Activated T-helper 1 cell treated with anti-CD3 and anti-CD28 coated beads, Interleukin-2, amount 50 U/mL, for 16 hours (primary cell): ENCODE data around the gene ECD.
"Not testable (repeated sequence)": the region's sequence is repeated elsewhere in the genome, so short reads cannot be mapped to it uniquely, and the experiment has no call there.

Experiments
- DNase-seq, 2 donors: peaks; one replicate each; pipeline ENCODE4 v3.0.0-alpha.2; 2020; ENCODE audit warnings: low read depth in 1 of 2, low spot score in 1 of 2

Gene ECD

DNA sequence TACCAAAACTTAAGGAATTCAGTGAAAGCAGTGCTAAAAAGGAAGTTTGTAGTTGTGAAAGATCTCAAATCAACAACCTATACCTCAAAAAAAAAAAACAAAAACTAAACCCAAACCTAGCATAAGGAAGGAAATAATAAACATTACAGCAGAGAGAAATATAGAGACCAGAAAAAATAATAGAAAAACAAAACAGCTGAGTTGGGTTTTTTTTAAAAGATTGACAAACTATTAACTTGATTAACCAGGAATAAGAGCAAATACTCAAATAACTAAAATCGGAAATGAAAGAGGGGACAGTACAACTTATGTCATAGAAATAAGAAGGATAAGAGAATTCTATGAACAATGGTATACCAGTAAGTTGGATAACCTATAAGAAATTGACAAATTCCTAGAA is 6.7 kb downstream of the ECD start:
- DNase-seq, result no peak

DNA sequence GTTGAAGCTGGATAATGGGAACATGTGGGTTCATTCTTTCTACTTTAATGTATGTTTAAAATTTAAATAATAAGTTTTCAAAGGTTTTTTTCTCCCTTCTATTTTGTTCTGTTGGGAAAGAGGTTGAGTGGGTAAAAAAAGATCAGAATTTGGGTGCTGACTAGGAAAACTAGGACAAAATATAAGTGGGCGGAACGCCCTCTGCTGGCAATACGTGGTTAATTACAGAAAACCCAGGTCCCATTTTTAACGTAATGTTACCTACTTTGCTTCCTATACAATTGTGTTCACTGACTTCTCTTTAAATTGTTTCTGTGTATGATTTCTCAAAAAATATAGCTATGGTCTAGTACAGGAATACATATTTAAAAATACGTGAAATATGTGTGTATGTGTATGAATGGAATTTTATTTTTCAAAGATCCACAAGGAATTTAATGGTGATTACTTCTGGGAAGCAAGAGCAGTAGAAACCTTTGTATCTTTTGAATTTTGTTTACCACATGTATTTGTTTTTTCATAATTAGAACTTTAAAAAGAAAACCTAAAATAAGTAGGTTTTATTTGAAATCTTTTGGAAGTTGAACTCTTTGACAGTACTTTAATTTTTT is 8.7 kb downstream of the ECD start:
- DNase-seq, result peak; percentile 15 to 26

DNA sequence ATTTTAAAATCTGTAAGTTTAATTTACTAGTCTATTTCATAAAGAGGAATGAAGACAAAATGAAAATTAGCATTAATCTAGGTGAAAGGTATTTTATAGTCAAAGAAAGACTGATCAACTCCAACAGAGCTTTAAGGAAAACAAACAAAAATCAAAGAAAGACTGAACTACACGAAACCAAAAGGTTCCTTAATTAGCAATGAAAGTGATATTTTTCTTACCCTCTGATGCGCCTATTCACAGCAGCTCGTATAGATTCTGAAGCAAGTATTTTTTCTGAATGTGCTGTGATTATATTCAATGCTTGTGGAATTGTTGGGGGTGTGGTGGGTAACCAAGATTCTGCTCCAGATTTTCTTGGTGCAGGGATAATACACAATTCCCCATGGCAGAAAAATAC is 11.8 kb downstream of the ECD start:
- no peak for DNase-seq

DNA sequence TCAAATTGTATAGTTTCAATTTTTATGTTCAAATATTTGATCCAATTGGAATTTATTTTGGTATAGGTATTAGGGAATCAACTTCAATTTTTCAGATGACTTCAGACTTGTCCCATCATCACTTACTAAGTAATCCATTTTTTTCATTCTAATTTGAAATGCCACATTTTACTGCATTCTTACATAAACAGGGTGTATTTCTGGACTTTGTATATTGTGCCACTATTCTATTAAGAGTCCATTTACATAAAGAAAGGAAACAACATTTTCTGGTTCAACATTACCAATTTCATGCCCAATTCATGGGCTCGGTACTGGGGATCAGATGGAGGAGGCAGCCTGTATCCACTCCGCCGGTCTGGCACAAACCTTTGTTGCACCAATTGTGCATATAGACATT is 15.8 kb downstream of the ECD start:
- DNase-seq, result no peak

DNA sequence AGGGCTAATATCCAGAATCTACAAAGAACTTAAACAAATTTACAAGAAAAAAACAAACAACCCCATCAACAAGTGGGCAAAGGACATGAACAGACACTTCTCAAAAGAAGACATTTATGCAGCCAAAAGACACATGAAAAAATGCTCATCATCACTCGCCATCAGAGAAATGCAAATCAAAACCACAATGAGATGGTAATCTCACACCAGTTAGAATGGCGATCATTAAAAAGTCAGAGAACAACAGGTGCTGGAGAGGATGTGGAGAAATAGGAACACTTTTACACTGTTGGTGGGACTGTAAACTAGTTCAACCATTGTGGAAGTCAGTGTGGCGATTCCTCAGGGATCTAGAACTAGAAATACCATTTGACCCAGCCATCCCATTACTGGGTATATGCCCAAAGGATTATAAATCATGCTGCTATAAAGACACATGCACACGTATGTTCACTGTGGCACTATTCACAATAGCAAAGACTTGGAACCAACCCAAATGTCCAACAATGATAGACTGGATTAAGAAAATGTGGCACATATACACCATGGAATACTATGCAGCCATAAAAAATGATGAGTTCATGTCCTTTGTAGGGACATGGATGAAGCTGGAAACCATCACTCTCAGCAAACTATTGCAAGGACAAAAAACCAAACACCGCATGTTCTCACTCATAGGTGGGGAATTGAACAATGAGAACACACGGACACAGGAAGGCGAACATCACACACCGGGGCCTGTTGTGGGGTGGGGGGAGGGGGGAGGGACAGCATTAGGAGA is 17.0 kb downstream of the ECD start:
- not testable (repeated sequence) for DNase-seq

DNA sequence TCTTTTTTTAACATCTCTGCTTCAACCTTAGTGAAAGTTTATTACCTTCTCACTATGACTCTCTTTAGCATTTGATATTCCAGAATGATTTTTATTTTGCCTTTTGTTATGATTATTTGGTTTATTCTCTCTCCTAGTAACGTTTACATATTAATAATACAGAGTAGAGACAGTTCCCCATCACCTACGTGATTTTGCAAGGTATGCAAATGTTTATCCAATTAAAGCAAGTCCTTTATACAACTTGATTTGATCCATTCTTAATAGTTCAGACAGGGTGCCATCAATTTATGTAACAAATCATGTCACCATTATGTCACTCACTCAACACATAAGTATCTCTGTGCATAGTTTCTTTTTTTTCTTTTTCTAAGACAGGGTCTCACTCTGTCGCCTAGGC is 26.2 kb downstream of the ECD start:
- DNase-seq, result no peak

DNA sequence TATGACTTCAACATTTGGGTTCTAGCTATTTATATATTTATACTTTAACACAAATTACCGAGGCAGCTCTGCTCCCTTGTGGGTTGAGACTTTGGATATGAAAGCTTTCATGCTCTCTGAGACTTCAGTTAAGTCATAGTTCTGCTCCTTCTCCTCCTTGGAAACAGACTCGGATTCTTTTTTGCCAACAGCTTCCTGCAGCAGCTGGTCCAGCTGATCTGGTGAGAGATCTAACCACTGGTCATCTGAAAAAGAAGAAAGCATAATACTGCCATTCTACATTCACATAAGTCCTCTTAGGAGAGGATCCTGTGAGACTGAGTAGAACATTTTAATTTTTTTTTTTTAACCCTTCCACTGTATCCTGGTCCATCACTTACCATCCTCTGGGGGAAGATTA is 28.6 kb downstream of the ECD start:
- DNase-seq, result no peak

DNA sequence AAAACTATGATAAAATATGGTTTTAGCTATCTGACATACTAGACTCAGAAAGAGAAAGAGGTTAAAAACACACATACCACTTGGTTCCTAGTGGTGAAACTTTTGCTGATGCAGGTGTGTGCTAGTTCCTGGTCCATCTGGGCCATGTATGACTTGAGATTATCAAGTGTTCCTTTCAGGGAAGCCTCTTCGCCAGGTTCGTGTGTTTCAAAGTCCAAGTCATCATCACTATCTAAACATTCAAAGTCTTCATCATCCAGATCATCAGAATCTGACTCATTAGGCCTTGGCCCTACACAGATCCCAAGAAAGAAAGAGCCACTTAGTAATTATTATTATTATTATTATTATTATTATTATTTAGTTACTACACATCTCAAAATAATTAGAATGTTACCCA is 31.2 kb downstream of the ECD start:
- DNase-seq, result no peak

DNA sequence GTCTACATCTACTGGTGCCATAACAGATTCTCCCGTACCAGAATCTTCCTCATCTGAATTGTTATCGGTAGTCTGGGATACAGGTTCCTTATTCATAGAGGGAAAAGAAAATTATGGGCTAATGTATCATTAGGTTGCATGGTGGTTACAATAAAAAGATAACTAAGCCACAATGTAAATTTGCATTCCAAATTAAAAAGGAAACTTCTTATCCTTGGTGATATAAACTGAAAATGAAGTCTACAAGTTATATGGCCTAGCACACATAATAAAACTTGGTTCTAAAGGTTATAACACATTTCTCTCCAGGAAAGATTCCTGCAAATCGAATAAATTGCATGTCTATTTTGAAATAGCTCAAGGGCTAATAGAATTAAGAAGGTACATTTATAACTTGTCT is 33.1 kb downstream of the ECD start:
- DNase-seq, result no peak

DNA sequence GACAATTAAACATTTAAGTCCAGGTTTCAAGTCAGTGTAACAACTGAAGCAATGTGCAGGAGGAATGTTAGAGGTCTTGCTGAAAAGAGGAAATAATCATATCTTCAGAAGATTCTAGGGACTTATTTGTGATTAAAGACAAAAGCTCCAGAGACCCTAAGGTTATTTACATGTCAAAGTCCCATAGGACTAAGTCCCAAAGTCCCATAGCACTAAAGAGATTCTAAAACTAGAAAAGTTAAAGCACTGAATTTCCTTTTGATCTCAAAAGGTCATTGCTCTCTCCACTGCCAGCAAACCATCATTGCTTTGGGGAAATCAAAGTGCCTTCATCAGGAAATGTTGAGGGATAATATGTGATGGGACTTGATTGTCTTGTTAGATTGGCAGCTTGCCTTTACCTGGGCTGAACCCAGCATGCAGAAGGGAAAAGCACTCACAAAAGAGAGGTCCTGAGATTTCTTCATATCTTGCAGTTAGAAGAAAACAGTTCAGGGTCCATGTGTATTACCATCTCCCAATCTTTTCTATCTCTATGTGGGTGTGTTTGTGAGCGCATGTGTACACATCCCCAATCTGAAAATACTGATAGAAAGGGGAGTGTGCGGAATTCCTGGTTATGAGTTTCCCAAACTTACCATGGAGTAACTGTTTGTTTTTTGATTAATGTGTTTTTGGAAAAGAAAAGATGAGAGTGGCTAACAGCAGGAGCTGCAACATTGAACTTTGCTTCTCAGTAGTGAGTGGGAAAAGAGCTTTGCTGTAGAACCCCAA is 35.7 kb downstream of the ECD start:
- no peak for DNase-seq

DNA sequence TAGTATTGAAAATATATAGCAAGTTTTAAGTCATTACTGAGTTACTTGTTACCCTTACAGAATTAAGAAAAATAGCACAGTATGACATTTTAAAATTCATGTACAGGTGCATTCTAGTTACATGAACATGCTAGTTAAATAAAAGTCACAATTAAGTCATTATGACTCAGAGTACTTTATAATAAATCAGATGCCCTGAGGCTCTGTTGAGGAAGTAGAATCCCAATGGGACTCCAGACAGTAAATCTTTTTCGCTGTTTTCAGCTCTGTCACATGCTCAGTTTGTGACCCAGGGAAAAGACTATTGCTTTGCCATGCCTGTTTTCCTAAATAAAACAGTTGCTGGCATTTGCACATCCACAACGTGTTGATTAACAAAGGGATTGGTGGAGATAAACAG is 36.5 kb downstream of the ECD start:
- DNase-seq, result no peak

DNA sequence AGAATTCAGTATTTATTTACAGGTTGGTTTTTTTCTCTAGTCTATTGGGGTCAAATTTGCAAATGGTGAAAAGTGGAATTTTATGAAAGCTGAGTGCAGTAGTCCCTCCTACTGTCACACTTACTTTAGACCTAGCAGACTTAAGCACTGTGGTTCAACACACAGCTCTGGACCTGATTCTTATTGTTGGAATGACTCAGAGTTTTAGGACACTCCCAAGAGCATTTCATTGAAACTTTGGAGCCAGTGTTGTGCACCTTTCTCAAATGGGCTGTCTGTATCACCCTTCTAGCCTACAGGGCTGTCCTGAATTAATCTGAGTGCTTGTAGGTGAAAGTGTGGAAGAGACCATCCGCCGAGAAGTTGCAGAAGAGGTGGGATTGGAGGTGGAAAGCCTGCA is 41.5 kb downstream of the ECD start:
- DNase-seq, result no peak

DNA sequence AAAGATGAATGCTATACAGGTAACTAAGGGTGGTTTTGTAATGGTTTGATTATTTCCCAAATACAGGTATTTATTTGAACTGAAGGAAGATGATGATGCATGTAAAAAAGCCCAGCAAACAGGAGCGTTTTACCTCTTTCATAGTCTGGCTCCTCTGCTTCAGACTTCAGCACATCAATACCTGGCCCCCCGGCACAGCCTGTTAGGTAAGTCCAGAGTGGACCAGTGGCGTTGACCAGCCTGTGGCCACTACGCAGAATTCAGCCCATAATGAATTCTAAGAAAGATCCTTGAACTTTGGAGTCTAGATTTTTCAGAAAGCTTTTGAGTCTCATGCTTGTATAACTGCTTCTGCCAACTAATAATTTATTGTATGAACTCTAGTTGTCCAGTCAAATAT is 47.9 kb downstream of the ECD start:
- no peak for DNase-seq

DNA sequence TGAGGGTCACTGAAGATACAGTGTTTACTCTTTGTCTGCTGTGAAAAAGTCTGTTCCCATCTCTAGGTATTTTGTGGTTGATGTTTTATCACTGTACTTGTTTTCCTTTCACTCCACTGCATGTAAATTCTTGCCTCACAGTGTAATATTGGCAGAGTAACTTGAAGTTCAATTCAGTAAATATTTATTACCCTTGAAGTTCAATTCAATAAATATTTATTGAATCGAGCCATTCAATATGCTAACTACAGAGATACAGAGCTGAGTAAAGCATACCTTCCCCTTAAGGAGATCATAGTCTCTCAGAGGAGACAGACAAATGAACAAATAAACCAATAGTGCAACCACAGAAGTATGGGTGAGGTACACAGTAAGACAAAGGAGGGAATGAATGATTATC is 48.4 kb downstream of the ECD start:
- DNase-seq, result no peak

DNA sequence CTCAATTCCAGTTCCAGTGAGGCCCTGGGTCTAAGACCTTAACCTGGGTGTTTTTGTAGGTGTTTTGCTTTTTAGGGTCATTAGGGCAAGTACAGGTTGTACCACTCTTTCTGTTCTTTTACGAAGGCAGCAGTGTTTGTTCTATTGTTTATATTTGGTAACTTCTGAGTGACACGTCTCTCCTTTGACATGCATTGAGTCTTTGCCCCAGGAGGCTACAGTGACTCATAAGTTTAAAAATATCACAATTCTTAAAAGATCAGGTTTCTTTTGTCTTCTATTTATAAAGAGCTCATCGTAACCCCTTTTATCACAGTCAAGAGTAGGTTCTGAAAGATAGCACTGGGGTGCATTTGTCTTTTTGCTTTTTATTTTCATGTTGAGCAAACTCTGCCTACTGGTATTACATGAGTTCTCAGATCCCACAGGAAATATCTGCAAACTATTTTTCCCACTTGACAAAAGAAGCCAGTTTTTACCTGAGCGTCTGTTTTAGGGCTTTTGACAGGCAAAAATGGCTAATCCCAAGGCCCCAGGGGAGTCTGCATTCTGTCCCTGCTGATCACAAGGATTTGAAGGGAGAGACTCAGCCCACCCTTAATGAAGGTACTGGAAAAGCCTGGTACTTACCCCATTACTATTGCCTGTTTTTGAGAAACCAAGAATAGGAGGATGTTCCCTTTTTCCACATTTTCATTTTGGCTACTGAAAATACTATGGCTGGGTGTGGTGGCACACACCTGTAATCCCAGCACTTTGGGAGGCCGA is 49.6 kb downstream of the ECD start:
- no peak for DNase-seq

DNA sequence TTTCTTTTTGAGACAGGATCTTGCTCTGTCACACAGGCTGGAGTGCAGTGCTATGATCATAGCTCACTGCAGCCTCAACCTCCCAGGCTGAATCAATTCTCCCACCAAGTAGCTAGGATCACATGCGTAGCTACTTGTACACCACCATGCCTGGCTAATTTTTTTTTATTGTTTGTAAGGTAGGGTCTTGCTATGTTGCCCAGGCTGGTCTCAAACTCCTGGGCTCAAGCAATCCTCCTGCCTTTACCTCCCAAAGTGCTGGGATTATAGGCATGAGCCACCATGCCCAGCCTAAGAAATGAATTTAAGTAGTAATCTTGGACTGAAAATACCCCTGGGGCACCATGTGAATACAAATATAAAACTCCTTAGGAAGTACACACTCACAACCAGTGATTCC is 51.8 kb downstream of the ECD start:
- DNase-seq, result no peak

DNA sequence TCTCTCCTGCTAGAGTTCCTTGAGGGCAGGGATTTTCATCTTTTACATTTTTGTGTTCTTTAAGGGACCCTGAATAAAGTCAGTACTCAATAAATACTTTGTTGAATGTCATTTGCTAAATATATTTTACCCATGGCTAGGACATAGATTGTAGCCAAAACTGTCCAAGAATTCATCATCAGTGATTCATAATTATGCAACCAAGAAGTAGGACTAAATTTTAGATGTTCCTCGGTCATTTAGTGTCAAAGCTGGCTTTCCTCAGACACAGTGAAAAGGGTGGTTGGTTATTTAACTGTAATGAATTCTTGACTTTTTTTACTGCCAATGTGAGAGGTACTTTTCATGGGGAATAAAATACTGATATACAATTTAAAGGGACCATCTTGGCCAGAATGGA is 54.3 kb downstream of the ECD start:
- no peak for DNase-seq

DNA sequence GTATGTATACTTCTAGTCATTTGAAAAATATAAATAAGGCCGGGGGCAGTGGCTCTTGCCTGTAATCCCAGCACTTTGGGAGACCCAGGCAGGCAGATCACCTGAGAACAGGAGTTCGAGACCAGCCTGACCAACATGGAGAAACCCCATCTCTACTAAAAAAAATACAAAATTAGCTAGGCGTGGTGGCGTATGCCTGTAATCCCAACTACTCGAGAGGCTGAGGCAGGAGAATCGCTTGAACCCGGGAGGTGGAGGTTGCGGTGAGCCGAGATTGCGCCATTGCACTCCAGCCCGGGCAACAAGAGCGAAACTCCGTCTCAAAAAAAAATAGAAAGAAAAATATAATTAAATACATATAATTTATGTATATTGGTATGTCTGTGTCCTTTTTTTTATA is 55.8 kb downstream of the ECD start:
- not testable (repeated sequence) for DNase-seq

DNA sequence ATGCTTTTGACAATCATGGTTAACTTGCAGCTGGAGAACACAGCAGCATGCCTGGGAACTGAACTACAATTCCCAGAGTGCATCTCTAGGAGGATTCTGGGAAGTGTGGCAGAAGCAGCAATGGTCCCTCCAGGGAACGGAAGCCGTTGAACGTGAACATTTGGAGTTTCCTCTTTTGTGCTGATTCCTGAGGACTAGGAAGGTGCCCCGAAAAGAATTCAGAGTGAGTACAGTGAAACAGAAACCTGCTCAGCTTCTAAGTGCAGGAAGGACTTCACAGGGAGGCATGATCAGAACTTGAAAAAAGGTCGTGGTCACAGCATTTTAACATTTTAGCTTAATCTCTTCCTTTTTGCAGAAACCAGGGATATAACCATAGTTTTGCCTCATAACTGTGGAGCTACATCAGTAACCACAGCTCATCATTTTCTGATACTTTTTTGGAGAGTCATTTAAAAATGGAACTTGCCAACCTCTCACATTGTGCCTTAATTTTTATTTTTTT is 57.4 kb downstream of the ECD start, which contains the start of gene NUDT13:
Gene NUDT13, plus strand, starts transcription at position 111 of the 505 bp plus-strand sequence. CDS start 3,911 bp downstream, outside the sequence.
- peak in 1 of 2 donors; percentile 10 for DNase-seq

DNA sequence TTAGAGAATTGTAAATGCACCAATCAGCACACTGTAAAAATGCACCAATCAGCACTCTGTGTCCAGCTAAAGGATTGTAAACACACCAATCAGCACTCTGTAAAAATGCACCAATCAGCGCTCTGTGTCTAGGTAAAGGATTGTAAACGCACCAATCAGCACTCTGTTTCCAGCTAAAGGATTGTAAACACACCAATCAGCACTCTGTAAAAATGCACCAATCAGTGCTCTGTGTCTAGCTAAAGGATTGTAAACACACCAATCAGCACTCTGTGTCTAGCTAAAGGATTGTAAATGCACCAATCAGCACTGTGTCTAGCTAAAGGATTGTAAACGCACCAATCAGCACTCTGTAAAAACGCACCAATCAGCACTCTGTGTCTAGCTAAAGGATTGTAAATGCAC is 58.6 kb downstream of the ECD start:
- DNase-seq, result not testable (repeated sequence)

DNA sequence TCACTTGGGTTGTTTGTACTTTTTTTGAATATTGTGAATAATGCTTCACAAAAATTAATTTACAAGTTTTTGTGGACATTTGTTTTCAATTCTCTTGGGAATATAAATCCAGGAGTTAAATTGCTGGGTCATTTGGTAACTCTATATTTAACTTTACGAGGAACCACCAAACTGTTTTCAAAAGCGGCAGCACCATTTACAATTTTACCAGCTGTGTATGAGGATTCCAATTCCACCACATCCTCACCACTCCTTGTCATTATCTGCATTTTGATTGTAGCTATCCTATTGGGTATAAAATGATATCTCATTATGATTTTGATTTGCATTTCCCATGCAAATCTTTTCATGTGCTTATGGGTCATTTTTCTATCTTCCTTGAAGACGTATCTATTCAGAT is 61.5 kb downstream of the ECD start:
- DNase-seq, result no peak
